DND-41 (cell line): Measurements from ENCODE around the gene DUSP15.

Experiments used
- EZH2 ChIP-seq: IDR thresholded peaks from 3 replicates; pipeline ENCODE4 v1.6.1; 2012; ENCODE audit warnings: borderline replicate concordance, low read depth, mild to moderate bottlenecking, moderate library complexity, low read length, inconsistent platforms; ENCODE audit not compliant: severe bottlenecking
- TF ChIP-seq, protein P1 (sequence below): IDR thresholded peaks from 2 replicates; pipeline ENCODE4 v1.5.1; 2012; ENCODE audit warnings: borderline replicate concordance, low read length, moderate library complexity, mild to moderate bottlenecking; ENCODE audit not compliant: poor library complexity, severe bottlenecking; ENCODE audit errors: extremely low read depth

DNA sequence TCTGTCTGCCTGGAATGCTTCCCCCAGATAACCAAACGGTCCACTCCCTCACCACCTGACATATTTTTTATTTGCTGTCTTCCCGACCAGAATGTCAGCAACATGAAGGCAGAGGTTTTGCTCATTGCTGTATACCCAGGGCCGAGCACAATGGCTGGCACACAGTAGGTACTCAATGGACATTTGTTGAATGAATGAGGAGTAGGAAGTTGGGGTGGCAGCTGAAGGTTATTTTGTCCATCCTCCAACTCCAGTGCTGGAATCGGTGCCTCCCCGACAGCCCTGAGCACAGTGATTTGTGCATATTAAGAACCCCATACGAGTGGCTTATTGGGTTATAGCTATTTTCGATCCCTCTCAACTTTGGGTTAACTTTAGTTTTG, 10.3 kb downstream of the DUSP15 start:
- TF ChIP-seq, protein P1, sequence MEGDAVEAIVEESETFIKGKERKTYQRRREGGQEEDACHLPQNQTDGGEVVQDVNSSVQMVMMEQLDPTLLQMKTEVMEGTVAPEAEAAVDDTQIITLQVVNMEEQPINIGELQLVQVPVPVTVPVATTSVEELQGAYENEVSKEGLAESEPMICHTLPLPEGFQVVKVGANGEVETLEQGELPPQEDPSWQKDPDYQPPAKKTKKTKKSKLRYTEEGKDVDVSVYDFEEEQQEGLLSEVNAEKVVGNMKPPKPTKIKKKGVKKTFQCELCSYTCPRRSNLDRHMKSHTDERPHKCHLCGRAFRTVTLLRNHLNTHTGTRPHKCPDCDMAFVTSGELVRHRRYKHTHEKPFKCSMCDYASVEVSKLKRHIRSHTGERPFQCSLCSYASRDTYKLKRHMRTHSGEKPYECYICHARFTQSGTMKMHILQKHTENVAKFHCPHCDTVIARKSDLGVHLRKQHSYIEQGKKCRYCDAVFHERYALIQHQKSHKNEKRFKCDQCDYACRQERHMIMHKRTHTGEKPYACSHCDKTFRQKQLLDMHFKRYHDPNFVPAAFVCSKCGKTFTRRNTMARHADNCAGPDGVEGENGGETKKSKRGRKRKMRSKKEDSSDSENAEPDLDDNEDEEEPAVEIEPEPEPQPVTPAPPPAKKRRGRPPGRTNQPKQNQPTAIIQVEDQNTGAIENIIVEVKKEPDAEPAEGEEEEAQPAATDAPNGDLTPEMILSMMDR, result no peak
- TF ChIP-seq EZH2, result no peak
